ENCODE measurements around the gene WASF3. TPM values are rescaled to one million over a fixed set of nuclear protein-coding genes. Genes with fewer than 3 reads are reported as not detected.

Gene WASF3
- total and polyA plus RNA-seq, 10 of the 15 experiments (the other 5 are each of a cell fraction or from before 2014, with no cell fraction given): under 0.01 to 0.10 (median 0.01) TPM; not detected in 7

DNA sequence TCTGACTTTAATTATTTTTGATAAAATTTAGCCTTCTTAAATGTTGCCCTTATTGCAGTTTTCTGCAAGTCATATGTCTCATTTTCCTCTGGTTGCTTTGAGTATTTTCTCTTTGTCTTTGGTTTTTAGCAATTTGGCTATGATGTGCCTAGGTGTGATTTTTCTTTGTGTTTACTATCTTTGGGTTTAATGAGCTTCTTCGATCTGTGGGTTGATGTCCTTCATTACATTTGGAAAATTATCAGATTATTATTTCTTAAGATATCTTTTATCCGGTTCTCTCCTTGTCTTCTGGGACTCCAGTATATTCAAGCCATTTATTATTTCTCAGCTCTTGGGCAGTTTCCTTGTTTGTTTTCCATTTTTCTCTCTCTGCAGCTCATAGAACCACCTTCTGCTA, 39.0 kb downstream of the WASF3 start:
- 52% methylated on average over 2 of the region's 2 CpGs for WGBS (ENCODE audit: insufficient coverage, insufficient replicate concordance, low lambda C conversion rate, missing lambda C conversion rate)
- no peak for TF ChIP-seq SMAD1 (IDR thresholded peaks at IDR 0.05; ENCODE audit: low read depth, partially characterized antibody)
- TF ChIP-seq MEF2A (IDR thresholded peaks at IDR 0.05; ENCODE audit: insufficient read depth, low read depth, low read length): no peak
- no peak for TF ChIP-seq CHD1 (IDR thresholded peaks at IDR 0.05; ENCODE audit: low read depth, low read length)
- TF ChIP-seq RFX5 (IDR thresholded peaks at IDR 0.05; ENCODE audit: low read depth, low read length): no peak
- TF ChIP-seq EP300 (IDR thresholded peaks at IDR 0.05; ENCODE audit: borderline replicate concordance in 1 of 2, control insufficient read depth in 1 of 2, low read depth in 2 of 2, low read length in 2 of 2): no peak
- TF ChIP-seq YBX1 (IDR thresholded peaks at IDR 0.05): no peak
- no peak for TF ChIP-seq SKIL (IDR thresholded peaks at IDR 0.05; ENCODE audit: low read depth, poor library complexity, severe bottlenecking)
- no peak for TF ChIP-seq ATF7 (IDR thresholded peaks at IDR 0.05; ENCODE audit: low read depth)
- no peak for TF ChIP-seq SUPT20H (IDR thresholded peaks at IDR 0.05; ENCODE audit: borderline replicate concordance, control insufficient read depth, low read depth, low read length)
- TF ChIP-seq BHLHE40 (IDR thresholded peaks at IDR 0.05; ENCODE audit: borderline replicate concordance in 1 of 2, low read depth in 2 of 2, low read length in 1 of 2): no peak
- TF ChIP-seq MEF2B (IDR thresholded peaks at IDR 0.05; ENCODE audit: partially characterized antibody, poor library complexity, severe bottlenecking): no peak
- TF ChIP-seq ESRRA (IDR thresholded peaks at IDR 0.05; ENCODE audit: low read length): no peak
- TF ChIP-seq, protein P1, sequence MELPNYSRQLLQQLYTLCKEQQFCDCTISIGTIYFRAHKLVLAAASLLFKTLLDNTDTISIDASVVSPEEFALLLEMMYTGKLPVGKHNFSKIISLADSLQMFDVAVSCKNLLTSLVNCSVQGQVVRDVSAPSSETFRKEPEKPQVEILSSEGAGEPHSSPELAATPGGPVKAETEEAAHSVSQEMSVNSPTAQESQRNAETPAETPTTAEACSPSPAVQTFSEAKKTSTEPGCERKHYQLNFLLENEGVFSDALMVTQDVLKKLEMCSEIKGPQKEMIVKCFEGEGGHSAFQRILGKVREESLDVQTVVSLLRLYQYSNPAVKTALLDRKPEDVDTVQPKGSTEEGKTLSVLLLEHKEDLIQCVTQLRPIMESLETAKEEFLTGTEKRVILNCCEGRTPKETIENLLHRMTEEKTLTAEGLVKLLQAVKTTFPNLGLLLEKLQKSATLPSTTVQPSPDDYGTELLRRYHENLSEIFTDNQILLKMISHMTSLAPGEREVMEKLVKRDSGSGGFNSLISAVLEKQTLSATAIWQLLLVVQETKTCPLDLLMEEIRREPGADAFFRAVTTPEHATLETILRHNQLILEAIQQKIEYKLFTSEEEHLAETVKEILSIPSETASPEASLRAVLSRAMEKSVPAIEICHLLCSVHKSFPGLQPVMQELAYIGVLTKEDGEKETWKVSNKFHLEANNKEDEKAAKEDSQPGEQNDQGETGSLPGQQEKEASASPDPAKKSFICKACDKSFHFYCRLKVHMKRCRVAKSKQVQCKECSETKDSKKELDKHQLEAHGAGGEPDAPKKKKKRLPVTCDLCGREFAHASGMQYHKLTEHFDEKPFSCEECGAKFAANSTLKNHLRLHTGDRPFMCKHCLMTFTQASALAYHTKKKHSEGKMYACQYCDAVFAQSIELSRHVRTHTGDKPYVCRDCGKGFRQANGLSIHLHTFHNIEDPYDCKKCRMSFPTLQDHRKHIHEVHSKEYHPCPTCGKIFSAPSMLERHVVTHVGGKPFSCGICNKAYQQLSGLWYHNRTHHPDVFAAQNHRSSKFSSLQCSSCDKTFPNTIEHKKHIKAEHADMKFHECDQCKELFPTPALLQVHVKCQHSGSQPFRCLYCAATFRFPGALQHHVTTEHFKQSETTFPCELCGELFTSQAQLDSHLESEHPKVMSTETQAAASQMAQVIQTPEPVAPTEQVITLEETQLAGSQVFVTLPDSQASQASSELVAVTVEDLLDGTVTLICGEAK (IDR thresholded peaks at IDR 0.05; ENCODE audit: borderline replicate concordance): no peak
- no peak for TF ChIP-seq GABPA (IDR thresholded peaks at IDR 0.05; ENCODE audit: low read depth)
- no peak for TF ChIP-seq CHD4 (IDR thresholded peaks at IDR 0.05)
- TF ChIP-seq E4F1 (IDR thresholded peaks at IDR 0.05; ENCODE audit: borderline replicate concordance, partially characterized antibody): no peak

More for the DNA sequence above, 39.0 kb downstream of the WASF3 start:
- H3K4me2 ChIP-seq (ENCODE audit: control insufficient read depth, insufficient read depth): no peak overlapping the region
- CTCF ChIA-PET: interaction anchor here (0.7 kb wide), 1 partner anchor 29 kb away, joined by 4 read pairs; no protein-coding TSS in a partner anchor
- FAIRE-seq (no peak), ATAC-seq (no peak), DNase-seq (ENCODE audit: low read depth, low spot score) (no peak)
- RAD21 ChIA-PET (ENCODE audit: unreplicated experiment): interaction anchor here (1.1 kb wide), 1 partner anchor 102 kb away, joined by 3 read pairs; no protein-coding TSS in a partner anchor
- no peak overlapping the region for H3K4me3 ChIP-seq
- no peak overlapping the region for H2AFZ ChIP-seq (ENCODE audit: control insufficient read depth, low read depth, low read length)
- H3K9ac ChIP-seq (ENCODE audit: control insufficient read depth, insufficient read depth, low read length): no peak overlapping the region
- intact Hi-C loops (cut with micrococcal nuclease; ENCODE audit: unreplicated experiment) (no loop called here), in situ Hi-C loops (cut with MboI) (no loop called here)
- H3K4me1 ChIP-seq (ENCODE audit: control insufficient read depth, insufficient read depth, low read length): no peaks in the 10 kb centered on the region
- BruUV-seq (replicated peaks): no TSS peak
- H3K27me3 ChIP-seq (replicated peaks in 1 of 2; ENCODE audit: control insufficient read depth in 2 of 2, insufficient read depth in 2 of 2, low read length in 1 of 2): no peaks in the 10 kb centered on the region
- H3K79me2 ChIP-seq (ENCODE audit: control insufficient read depth, insufficient read depth, low read length): no peaks in the 10 kb centered on the region
- H4K20me1 ChIP-seq (ENCODE audit: control insufficient read depth, insufficient read depth): no peaks in the 10 kb centered on the region
- SMC1A ChIA-PET (ENCODE audit: uncharacterized antibody, unreplicated experiment): interaction anchor here (1.0 kb wide), 2 partner anchors 8 to 10 kb away, joined by 3 read pairs; no protein-coding TSS in a partner anchor
- H3K9me3 ChIP-seq (replicated peaks; ENCODE audit: control insufficient read depth, insufficient read depth, low read length): no peaks in the 10 kb centered on the region
- H3K27ac ChIP-seq (ENCODE audit: control insufficient read depth, insufficient read depth): no peak overlapping the region
- POLR2A ChIA-PET: no interaction called here
- H3K36me3 ChIP-seq (ENCODE audit: control insufficient read depth in 2 of 2, insufficient read depth in 2 of 2, low read length in 1 of 2): no peaks in the 10 kb centered on the region
